Activated CD8-positive, alpha-beta memory T cell treated with anti-CD3 and anti-CD28 coated beads, Interleukin-2, amount 50 U/mL, for 24 hours (primary cell): ENCODE measurements around the gene MAOB.
"Not testable (repeated sequence)": the region's sequence is repeated elsewhere in the genome, so short reads cannot be mapped to it uniquely, and the experiment has no call there.

Experiments used
- DNase-seq: peaks from one replicate; pipeline ENCODE4 v3.0.0-alpha.2; 2020; ENCODE audit errors: extremely low read depth

Gene MAOB

DNA sequence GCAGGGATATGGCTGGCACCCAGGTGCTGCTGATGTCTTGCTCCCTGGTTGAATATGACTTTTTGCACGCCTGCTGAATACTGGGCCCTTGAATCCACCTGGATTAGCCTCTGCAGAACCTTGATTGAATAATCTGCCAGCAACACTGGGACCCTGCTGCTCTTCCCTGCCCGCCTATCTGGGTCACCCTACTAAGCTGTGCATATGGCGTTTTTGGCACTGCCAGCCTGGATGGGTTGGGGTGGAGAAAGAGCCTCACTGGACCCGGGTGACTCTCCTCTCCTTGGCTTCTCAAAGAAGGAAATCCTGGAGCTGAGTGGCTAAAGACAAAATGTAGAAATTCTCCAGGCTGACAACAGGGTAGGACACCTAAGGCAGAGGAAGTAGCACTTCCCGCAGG lies 126.2 kb downstream of the MAOB start:
- no peak for DNase-seq

DNA sequence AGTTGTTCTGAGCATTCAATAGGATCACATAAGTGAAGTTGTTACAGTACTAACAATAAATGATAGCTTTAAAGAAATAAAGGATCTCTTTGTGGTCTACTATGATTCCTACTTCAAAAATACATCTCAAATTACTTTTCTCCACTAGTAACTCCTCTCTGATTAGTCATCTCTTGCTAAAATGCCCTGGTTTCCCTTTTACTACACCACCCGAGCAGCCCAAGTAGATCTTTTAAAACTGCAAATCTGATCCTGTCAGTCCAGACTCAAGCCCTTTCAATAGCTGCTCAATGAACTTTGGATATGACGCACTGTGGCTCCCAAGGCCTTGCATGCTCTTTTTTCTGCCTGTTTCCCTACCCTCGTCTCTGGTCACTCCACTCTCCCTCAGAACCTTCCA lies 128.6 kb downstream of the MAOB start:
- no peak for DNase-seq

DNA sequence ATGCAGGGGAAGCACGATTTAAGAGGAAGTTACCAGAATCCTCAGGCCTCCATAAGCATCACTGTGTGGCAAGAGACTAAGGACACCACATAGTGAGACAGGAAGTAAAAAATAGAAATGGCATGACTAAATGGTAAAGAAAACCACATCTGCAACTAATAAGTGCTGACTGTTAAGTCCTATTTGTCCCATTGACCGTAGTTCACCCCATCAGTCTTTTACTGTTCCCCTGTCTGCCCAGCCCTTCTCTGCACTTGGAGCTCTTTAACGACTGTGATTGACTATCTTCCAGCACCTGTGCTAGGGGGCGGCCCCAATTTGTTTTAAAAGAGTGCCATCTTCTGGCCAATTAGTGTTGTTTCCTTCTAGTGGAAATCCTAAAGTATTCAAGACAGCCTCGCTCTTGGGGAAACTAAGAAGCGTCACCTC lies 132.0 kb downstream of the MAOB start:
- peak; percentile 1 for DNase-seq

DNA sequence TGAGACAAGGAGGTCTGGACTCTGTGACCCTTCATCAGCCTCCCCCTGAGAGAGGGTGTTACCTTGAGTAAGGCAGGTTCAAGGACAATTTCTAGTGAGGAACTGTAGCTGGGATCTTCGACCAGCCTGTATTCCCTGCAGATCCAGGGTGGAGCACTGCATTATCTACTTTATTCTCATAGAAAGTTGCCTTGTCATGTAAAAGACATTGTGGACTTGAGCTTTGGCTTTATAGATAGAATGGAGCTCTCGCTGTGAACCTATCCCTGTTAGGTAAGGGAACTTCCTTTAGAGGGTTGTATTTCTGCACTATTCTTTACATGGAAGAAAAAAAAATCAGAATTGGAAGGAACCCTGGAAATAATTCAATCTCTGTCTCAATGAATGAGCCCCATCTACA lies 134.8 kb downstream of the MAOB start:
- DNase-seq = no peak

DNA sequence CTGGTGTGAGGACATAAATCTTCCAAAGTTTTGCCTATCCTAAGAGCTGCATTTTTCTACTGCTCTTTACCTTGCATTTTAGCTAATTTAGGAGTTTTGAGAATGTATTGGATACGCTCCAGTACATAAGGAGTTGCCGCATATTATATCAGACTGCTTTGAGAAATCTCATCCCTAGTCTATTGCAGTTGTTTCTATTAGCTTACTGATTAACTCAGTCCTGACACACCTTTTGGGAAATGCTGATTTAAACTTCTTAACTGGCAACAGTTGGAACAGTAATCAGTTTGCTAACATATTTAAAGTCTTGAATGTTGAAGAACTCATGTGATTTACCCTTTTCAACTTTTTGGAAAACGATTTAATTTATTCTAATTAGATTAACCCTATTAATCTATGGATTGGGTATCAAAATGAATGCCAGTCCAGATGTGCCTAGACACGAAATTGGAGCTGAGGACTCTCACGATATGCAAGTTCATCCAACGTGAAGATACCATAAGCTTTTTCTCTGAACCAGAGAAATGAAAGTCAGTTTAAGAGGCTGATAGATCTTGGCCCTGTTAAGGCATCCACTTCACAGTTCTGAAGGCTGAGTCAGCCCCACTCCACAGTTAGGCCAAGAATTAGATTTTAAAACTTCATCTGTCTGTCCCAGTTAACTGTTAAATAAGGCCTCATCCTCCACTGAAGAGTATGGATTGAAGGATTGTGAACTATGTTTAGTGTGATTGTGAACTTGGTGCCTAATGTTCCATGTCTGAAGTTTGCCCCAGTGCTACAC lies 136.1 kb downstream of the MAOB start:
- no peak for DNase-seq

DNA sequence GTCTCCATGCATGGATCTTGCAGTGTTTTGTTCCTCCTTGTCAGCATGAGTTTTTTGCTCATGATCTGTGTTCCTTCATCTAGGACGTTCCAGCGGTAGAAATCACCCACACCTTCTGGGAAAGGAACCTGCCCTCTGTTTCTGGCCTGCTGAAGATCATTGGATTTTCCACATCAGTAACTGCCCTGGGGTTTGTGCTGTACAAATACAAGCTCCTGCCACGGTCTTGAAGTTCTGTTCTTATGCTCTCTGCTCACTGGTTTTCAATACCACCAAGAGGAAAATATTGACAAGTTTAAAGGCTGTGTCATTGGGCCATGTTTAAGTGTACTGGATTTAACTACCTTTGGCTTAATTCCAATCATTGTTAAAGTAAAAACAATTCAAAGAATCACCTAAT lies 138.0 kb downstream of the MAOB start:
- DNase-seq = no peak

DNA sequence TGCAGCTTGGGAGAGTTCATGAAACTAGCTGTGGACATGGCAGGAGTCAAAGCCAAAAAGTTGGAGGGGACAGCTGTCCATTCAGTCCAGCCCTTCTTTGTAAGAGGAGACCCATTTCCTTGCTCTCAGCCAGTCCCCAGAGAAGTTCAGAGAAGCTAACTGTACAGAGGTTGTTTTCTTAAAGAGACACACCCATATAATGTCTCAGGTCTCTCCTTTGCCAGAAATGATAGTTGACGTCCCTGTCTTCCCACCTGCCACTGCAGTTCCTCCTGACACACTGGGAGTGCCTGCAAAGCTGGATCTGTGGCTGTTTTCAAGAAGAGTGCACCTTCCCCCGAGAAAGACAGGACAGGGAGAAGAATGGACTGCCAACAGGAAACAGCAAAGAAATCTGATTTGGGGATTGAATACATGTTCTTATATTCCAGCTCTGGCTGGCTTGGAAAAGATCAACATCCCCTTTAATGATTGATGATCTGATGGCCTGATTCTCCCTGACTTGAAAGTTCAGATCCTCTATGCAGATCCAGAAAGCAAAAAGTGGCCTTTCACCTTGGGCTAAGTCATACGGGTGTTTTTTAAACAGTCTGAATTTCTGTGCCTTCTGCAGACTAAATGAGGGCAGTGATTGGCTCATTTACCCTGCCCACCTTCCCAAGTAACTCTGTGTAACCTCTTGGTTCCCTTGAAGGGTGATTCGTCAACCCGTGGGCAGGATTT lies 139.0 kb downstream of the MAOB start:
- no peak for DNase-seq

DNA sequence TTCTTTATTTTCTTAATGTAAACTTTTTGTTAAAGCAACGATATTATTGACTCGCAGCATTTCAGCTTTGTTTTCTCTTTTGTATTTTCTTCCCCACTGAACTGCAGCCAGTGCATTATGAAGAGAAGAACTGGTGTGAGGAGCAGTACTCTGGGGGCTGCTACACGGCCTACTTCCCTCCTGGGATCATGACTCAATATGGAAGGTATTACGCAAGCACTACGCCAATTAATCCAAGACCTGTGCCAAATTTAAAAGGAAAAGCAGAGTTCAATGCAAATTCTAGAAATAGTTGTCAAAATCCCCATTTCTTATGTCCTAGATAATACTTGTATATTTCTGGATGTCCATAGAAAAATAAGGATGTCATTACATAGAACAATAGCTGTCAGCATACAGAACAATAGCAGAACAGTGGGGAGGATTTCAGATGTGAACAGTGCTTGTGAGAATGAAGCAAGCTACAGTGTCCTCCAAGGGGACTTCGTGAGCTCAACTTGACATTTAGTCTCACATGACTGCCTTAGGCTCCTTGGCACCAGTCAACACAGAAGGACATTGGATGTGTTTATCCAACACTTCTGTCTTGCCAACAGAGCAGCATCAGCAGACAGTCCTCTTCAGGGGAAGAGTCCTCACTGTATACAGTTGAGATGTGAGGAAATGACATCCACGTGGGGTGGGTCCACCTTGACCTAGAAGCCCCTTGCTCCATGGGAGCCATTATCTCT lies 140.2 kb downstream of the MAOB start:
- DNase-seq = no peak

DNA sequence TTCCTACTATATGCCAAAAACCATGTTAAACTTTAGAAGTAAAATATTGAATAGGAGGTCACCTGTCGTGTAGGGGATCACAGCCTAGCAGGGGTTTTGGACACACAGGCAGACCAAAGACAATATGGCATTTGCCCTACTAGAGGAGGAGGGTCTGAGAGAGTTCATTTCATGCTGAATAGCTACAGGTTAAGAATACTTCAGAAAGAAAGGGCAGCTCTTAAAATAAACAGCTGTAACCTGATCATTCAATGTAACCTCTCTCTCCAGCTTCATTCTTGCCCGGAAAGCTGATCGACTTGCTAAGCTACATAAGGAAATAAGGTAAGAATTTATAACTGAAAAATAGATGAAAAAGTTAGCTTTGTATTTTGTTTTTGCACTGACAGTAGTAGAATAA lies 146.3 kb downstream of the MAOB start:
- DNase-seq = no peak

DNA sequence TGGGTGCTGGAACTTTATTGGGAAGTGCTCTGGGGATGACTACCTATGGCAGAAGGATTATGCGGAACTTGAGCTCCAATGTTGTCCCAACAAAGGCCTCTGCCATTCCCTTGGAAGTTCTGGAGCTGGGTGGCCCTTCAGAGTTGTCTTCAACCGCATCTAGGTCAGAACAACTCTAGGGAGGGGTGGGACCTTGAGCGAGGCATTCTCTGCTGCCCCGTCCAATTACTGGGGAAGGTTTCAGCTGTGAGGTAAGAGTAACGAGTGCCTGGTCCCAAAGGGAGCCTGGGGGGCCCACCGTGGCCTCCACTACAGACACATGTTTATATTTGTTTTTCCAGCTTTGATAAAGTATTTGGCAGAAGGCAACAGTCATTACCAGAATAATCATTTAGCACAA lies 146.7 kb downstream of the MAOB start:
- DNase-seq = no peak

DNA sequence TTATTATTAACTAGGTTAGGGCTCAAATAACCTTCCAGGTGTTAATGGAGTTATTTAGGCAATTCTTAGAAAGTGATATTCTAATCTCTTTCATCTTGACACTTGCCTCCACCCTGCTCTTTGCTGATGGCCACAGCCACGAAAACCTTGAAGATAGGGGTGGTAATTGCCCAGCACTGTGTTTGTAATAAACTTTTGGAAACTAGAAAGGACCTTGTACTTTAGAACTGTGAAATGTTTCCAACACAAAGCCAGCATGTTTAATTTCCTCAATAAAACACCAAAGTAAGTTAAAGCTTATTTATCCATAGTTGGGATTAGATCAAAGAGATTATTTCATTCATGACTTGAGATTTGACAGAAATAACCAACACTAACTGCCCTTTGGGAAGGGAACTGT lies 147.8 kb downstream of the MAOB start:
- DNase-seq = no peak

DNA sequence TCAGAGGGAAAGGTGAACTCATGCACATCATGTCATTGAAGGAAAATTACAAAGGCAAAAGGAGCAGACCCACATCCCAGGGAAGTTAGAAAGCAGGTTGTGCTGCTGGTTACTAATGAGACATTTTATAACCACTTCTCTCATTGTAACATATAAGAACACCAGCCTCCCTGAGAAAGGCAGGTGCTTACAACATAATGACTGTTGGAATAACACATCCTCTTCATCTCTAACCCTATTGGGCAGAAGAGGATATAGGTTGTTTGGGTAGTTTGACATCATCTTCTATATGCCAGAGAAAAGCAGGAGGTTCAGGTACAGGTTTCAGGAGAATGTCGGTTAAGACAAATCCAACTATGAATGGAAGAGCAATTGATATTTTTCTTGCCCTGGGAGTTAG lies 148.6 kb downstream of the MAOB start:
- DNase-seq = no peak

DNA sequence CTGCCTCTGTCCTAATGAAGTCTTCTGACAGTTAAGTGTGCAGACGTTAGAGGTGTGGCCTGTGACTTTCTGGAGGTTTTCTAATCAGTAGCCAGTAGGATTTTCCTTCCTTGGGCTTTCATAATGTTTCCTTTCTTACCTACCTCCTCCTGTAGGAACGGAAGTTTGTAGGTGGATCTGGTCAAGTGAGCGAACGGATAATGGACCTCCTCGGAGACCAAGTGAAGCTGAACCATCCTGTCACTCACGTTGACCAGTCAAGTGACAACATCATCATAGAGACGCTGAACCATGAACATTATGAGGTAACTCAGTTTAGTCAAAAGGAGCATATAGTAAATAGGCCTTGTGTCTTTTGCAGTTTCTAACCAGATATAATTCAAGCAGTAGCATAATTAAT lies 151.2 kb downstream of the MAOB start:
- DNase-seq = no peak

DNA sequence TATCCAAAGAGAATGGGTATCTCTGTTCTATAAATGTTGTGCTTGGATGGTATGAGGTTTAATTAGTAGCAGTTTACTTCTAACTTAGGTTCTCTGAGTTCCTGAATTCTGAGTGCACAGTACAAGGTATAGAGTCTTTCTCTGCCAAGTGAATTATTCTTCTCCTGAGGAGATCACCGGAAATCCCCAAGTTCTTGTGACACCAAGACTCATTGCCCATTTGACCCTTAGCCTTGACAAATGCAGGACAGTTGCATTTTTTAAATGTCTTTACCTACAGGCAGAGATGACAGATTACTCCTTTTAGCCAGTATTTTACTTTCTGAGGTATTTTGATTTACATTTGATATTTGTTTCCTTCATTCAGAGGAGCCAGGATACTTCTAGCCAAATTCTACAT lies 153.3 kb downstream of the MAOB start:
- DNase-seq = no peak

DNA sequence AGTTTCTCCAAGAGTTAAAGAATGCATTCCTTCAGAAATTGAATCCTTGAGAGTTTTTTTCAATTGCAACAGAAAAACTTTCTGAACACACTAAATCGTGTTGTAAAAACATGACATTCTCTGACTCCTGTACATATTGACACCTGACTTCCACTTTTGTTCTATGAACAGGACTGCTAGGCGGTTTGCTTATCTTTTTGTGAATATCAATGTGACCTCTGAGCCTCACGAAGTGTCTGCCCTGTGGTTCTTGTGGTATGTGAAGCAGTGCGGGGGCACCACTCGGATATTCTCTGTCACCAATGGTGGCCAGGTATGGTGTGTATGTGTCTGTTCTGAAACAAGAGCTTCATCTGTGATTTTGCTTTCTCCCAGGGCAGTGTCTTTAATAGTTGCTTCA lies 154.2 kb downstream of the MAOB start:
- DNase-seq = no peak

DNA sequence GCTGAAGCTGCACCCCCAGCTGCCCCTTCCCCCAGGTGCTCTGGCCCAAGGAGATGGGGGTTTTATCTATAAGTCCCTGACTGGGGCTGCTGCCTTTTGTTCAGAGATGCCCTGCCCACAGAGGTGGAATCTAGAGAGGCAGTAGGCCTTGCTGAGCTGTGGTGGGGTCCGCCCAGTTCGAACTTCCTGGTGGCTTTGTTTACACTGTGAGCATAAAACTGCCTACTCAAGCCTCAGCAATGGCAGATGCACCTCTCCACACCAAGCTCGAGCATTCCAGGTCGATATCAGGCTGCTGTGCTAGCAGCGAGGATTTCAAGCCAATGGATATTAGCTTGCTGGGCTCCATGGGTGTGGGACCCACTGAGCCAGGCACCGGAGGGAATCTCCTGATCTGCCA lies 155.0 kb downstream of the MAOB start:
- DNase-seq = not testable (repeated sequence)

DNA sequence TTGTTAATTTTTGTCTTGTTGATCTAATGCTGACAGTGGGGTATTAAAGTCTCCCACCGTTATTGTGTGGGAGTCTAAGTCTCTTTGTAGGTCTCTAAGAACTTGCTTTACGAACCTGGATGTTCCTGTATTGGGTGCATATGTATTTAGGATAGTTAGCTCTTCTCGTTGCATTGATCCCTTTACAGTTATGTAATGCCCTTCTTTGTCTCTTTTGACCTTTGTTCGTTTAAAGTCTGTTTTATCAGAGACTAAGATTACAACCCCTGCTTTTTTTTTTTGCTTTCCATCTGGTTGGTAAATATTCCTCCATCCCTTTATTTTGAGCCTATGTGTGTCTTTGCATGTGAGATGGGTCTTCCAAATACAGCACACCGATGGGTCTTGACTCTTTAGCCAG lies 157.0 kb downstream of the MAOB start:
- DNase-seq = not testable (repeated sequence)

DNA sequence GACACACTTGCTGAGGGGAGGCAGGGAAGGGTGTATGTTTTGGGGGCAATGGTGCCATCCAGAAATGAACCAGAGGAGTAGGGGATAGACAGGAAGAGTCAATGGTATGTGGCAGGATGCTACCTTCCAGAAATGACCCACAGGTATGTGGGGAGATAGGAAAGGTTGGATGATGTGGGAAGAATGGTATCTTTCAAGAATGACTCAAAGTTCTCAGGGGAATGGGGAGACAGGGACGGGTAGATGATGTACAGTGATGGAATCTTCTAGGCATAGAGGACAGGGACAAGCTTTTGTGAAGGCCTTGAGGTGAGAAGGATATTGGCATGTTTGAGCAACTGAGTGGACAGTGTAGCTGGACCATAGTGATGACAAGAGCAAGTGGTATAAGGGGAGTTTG lies 161.3 kb downstream of the MAOB start:
- no peak for DNase-seq

DNA sequence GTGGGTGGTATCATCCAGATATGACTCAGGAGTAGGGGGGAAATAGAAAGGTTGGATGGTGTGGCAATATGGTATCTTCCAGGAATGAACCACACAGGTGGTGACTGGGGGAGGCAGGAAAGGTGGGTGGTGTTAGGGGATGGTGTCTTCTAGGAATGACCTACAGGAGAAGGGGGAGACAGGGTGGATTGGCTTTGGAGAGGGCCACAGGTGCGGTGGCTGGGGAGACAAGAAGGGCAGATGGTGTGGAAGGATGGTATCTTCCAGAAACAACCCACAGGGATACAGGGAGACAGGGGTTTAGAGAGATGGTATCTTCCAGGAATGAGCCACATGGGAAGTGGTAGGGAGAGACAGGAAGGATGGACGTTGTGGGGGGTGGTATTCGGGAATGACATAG lies 162.2 kb downstream of the MAOB start:
- no peak for DNase-seq

DNA sequence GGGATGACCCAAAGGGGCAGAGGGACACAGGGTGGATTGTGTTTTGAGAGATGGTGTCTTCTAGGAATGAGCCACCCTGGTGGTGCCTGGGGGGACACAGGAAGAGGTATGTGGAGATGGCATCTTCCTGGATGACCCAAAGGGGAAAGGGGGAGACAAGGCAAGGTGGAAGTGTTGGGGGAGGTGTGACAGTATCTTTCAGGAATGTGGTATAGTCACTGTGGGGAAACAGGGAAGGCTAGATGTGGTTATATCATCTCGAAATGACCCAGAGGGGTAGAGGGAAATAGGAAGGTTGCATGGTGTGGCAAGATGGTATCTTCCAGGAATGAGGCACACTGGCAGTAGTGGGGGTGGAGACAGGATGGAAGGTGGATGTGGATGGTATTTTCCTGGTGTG lies 163.3 kb downstream of the MAOB start:
- no peak for DNase-seq

DNA sequence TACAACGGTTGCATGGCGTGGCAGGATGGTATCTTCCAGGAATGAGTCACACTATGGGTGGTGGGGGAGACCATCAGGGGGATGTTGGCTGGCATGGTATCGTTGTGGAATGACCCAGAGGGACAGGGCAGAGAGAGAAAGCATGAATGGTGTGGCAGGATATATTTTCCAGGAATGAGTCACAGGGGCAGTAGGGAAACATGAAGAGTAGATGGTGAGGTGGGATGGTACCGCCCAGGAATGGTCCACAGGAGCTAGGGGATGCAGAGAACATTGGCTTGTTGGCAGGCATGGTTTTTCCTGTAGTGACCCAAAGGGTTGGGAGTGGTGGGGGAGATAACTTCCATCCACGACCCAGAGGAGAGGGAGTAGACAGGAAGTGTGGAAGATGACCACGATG lies 163.7 kb downstream of the MAOB start:
- no peak for DNase-seq

DNA sequence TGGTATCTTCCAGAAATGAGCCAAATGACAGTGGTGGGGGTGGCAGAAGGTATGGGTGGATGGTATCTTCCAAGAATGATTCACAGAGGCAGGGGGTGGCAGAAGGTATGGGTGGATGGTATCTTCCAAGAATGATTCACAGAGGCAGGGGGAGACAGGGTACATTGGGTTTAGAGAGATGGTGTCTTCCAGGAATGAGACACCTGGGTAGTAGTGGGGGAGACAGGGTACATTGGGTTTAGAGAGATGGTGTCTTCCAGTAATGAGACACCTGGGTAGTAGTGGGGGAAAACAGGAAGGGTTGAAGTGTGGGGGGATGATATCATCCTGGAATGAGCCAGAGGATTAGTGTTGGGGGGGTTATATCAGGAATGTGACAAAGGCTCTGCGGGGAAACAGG lies 164.2 kb downstream of the MAOB start:
- no peak for DNase-seq

DNA sequence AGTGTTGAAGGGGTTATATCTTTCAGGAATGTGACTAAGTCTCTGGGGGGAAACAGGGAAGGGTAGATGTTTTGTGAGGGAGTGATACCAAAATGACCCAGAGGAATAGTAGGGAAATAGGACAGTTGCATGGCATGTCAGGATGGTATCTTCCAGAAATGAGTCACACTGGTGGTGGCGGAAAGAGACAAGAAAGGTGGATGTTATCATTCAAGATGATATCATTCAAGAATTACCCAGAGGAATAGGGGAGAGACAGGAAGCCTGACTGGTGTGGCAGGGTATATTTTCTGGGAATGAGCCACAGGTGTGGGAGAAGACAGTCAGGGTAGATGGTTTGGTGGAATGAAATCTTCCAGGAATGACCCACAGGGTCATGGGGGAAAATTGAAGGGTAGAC lies 165.1 kb downstream of the MAOB start:
- no peak for DNase-seq
